WTC11 (cell line): Measurements from ENCODE around the gene ZBTB48. TPM values are rescaled to one million over a fixed set of nuclear protein-coding genes. Genes with fewer than 3 reads are reported as not detected.

Experiments used
- ATAC-seq: fragments of 200-7000 bp; cut with Tn5 transposase; 2 replicates; pipeline ENCODE4 v1.10.0; 2021; ENCODE audit warnings: mild to moderate bottlenecking, moderate library complexity
- CTCF ChIA-PET: fragments of 300-600 bp; sonication (Branson Sonifier 250); formaldehyde crosslinking; loops from one replicate; lab custom pipeline; 2021; ENCODE audit warnings: antibody characterized with exemption; lab: Charles Lee
- POLR2A ChIA-PET: fragments of 350-600 bp; sonication (Branson Sonifier 250); formaldehyde crosslinking; loops from one replicate; lab custom pipeline; 2021; ENCODE audit warnings: antibody characterized with exemption; lab: Charles Lee
- DNase-seq: peaks from one replicate; pipeline ENCODE4 v3.0.0; 2021; ENCODE audit warnings: low spot score
- H3K27ac Mint-ChIP-seq: 2 replicates; pipeline ENCODE4 v1.8.0; 2021; ENCODE audit warnings: mixed read lengths
- H3K27me3 Mint-ChIP-seq: 2 replicates; pipeline ENCODE4 v1.8.0; 2021; ENCODE audit warnings: low read depth, mild to moderate bottlenecking, moderate library complexity, mixed read lengths
- H3K36me3 Mint-ChIP-seq: 2 replicates; pipeline ENCODE4 v1.8.0; 2021; ENCODE audit warnings: mixed read lengths
- H3K4me1 Mint-ChIP-seq: 2 replicates; pipeline ENCODE4 v1.8.0; 2022; ENCODE audit warnings: mixed read lengths
- H3K4me3 Mint-ChIP-seq: 2 replicates; pipeline ENCODE4 v1.8.0; 2021; ENCODE audit warnings: mild to moderate bottlenecking, moderate library complexity, mixed read lengths
- H3K9me3 Mint-ChIP-seq: 2 replicates; pipeline ENCODE4 v1.8.0; 2021; ENCODE audit warnings: mixed read lengths
- ATF1 ChIP-seq: sonication (generic); formaldehyde crosslinking; IDR thresholded peaks from 2 replicates; pipeline ENCODE4 v1.8.1; 2023; ENCODE audit warnings: mild to moderate bottlenecking, moderate library complexity, missing genetic modification reagents
- ATF2 ChIP-seq: sonication (generic); formaldehyde crosslinking; IDR thresholded peaks from 2 replicates; pipeline ENCODE4 v1.8.1; 2022; ENCODE audit warnings: low read depth, missing genetic modification reagents, borderline replicate concordance
- ATF3 ChIP-seq: sonication (generic); formaldehyde crosslinking; conservative IDR thresholded peaks from 2 replicates; pipeline ENCODE4 v1.8.1; 2022; ENCODE audit warnings: mild to moderate bottlenecking, missing genetic modification reagents
- CREM ChIP-seq: sonication (generic); formaldehyde crosslinking; IDR thresholded peaks from 2 replicates; pipeline ENCODE4 v1.8.1; 2022; ENCODE audit warnings: mild to moderate bottlenecking, missing genetic modification reagents, moderate library complexity
- E2F4 ChIP-seq: sonication (generic); formaldehyde crosslinking; IDR thresholded peaks from 2 replicates; pipeline ENCODE4 v1.8.1; 2022; ENCODE audit warnings: low read depth, mild to moderate bottlenecking, moderate library complexity, missing genetic modification reagents, borderline replicate concordance
- EMX1 ChIP-seq: fragments of 250-450 bp; sonication (Bioruptor Pico); IDR thresholded peaks from 2 replicates; pipeline ENCODE4 v1.8.0; 2021; ENCODE audit warnings: mild to moderate bottlenecking
- ETV6 ChIP-seq: sonication (generic); formaldehyde crosslinking; IDR thresholded peaks from 2 replicates; pipeline ENCODE4 v1.8.1; 2022; ENCODE audit warnings: mild to moderate bottlenecking, missing genetic modification reagents
- FOXJ3 ChIP-seq: sonication (generic); formaldehyde crosslinking; IDR thresholded peaks from 2 replicates; pipeline ENCODE4 v1.9.0; 2021; ENCODE audit warnings: missing genetic modification reagents, mild to moderate bottlenecking, borderline replicate concordance
- GRHL2 ChIP-seq: fragments of 250-450 bp; sonication (Bioruptor Pico); IDR thresholded peaks from 2 replicates; pipeline ENCODE4 v1.8.0; 2022; ENCODE audit warnings: mild to moderate bottlenecking, moderate library complexity; ENCODE audit not compliant: insufficient replicate concordance, severe bottlenecking
- GTF2I ChIP-seq: fragments of 250-450 bp; sonication (Bioruptor Pico); conservative IDR thresholded peaks from 2 replicates; pipeline ENCODE4 v1.4.0; 2021; ENCODE audit warnings: mild to moderate bottlenecking
- NR3C1 ChIP-seq: sonication (generic); formaldehyde crosslinking; conservative IDR thresholded peaks from 2 replicates; pipeline ENCODE4 v1.8.1; 2023; ENCODE audit warnings: low read depth, mild to moderate bottlenecking, missing genetic modification reagents
- TEAD4 ChIP-seq: sonication (generic); formaldehyde crosslinking; IDR thresholded peaks from 2 replicates; pipeline ENCODE4 v1.8.0; 2022; ENCODE audit warnings: mild to moderate bottlenecking, missing genetic modification reagents
- USF1 ChIP-seq: sonication (generic); formaldehyde crosslinking; IDR thresholded peaks from 2 replicates; pipeline ENCODE4 v1.8.0; 2022; ENCODE audit warnings: mild to moderate bottlenecking, missing genetic modification reagents
- ZNF121 ChIP-seq: sonication (generic); formaldehyde crosslinking; IDR thresholded peaks from 2 replicates; pipeline ENCODE4 v1.8.0; 2023; ENCODE audit warnings: missing genetic modification reagents
- ZNF219 ChIP-seq: sonication (generic); formaldehyde crosslinking; IDR thresholded peaks from 2 replicates; pipeline ENCODE4 v1.8.0; 2023; ENCODE audit warnings: missing genetic modification reagents, mild to moderate bottlenecking, borderline replicate concordance
- ZNF281 ChIP-seq: sonication (generic); formaldehyde crosslinking; IDR thresholded peaks from 2 replicates; pipeline ENCODE4 v1.8.0; 2023; ENCODE audit warnings: mild to moderate bottlenecking, missing genetic modification reagents
- total RNA-seq: library from RNA; stranded (reverse); gene quantifications from 3 replicates; pipeline ENCODE4 v1.2.3, GENCODE V29; 2021

The ZBTB48 gene
- total RNA-seq, 1 experiment from 2014 or later, result 29.1 TPM

- TF ChIP-seq ATF3 (CRISPR knock-in tag) (no peak), USF1 (CRISPR knock-in tag) (no peak), EMX1 (no peak), ZNF219 (no peak), NR3C1 (CRISPR knock-in tag) (no peak), ATF1 (no peak)
Observed at GRCh38 chr1:6628971-6629479, 49.2 kb downstream of the ZBTB48 start (continued).

GRCh38 chr1:6630027-6630426, 50.2 kb downstream of the ZBTB48 start:
- CTCF ChIA-PET, result interaction anchor here (0.5 to 1.4 kb wide), 4 partner anchors 17 to 383 kb away, joined by 3 to 6 read pairs (median 3); no protein-coding TSS in a partner anchor
- ATAC-seq, result no peak

GRCh38 chr1:6631058-6631457, 51.3 kb downstream of the ZBTB48 start:
- DNase-seq (no peak), ATAC-seq (no peak)
- Mint-ChIP-seq H3K36me3 (peaks cover 46% of the 10 kb centered on the region), H3K27me3 (no peaks in the 10 kb centered on the region), H3K27ac (no peak overlapping the region), H3K4me1 (peaks cover 6% of the 10 kb centered on the region), H3K9me3 (no peaks in the 10 kb centered on the region), H3K4me3 (no peak overlapping the region)
- TF ChIP-seq FOXJ3, result no peak
- TF ChIP-seq ZNF219, result no peak
- no peak for TF ChIP-seq CREM
- TF ChIP-seq E2F4 (CRISPR knock-in tag), result no peak
- no peak for TF ChIP-seq ZNF281 (CRISPR knock-in tag)
- TF ChIP-seq GRHL2 (CRISPR knock-in tag), result no peak
- CTCF ChIA-PET, result interaction anchor here (0.7 to 2.1 kb wide), 4 partner anchors 14 to 384 kb away, joined by 3 to 12 read pairs (median 4); no protein-coding TSS in a partner anchor
- POLR2A ChIA-PET, result no interaction called here

More at GRCh38 chr1:6630027-6630426, 50.2 kb downstream of the ZBTB48 start:
- Mint-ChIP-seq H3K4me1 (peaks cover 8% of the 10 kb centered on the region), H3K27ac (0 out of 2 replicates have a peak overlapping the region, but pooled peaks have one; percentile 92), H3K4me3 (no peak overlapping the region)
- no peak for DNase-seq
- TF ChIP-seq TEAD4 (CRISPR knock-in tag), result no peak
- no peak for TF ChIP-seq ATF2 (CRISPR knock-in tag)
- no peak for TF ChIP-seq ETV6 (CRISPR knock-in tag)
- no peak for TF ChIP-seq GTF2I
- TF ChIP-seq ZNF121 (CRISPR knock-in tag), result no peak
- no peak for TF ChIP-seq ATF3 (CRISPR knock-in tag)
- TF ChIP-seq, all 79 proteins: peak for 0
- H3K27me3 Mint-ChIP-seq, result no peaks in the 10 kb centered on the region
- POLR2A ChIA-PET, result no interaction called here
- no peaks in the 10 kb centered on the region for H3K9me3 Mint-ChIP-seq
- H3K36me3 Mint-ChIP-seq, result peaks cover 41% of the 10 kb centered on the region
